Neutrophil (primary cell): ENCODE results near the gene TUBB.
A peak's percentile ranks its signal among the peaks of the same experiment; 100 is the strongest.

ENCODE experiments used
- H3K27ac ChIP-seq: fragments of 200-600 bp; sonication (generic); 2 replicates; pipeline ENCODE4 v1.5.1; 2016; ENCODE audit warnings: mild to moderate bottlenecking, moderate library complexity
- H3K27me3 ChIP-seq: fragments of 200-600 bp; sonication (generic); 2 replicates; pipeline ENCODE4 v1.6.0; 2016; ENCODE audit warnings: mild to moderate bottlenecking
- H3K36me3 ChIP-seq: fragments of 200-600 bp; sonication (generic); 2 replicates; pipeline ENCODE4 v1.5.1; 2017
- H3K4me1 ChIP-seq, 2 experiments: fragments of 200-600 bp in 1 of 2; sonication (generic) in 1 of 2; 1 replicate in 1 of 2; 2 replicates in 1 of 2; pipeline versions ENCODE4 v1.5.1 to v1.6.1; 2013 to 2016; ENCODE audit warnings: low read depth in 1 of 2, low read length in 1 of 2, mild to moderate bottlenecking in 1 of 2, moderate library complexity in 1 of 2; ENCODE audit not compliant: control insufficient read depth in 1 of 2, insufficient read depth in 1 of 2
- H3K4me3 ChIP-seq, 2 experiments: fragments of 200-600 bp in 1 of 2; sonication (generic) in 1 of 2; 1 replicate in 1 of 2; 2 replicates in 1 of 2; pipeline ENCODE4 v1.5.1; 2013 to 2016; ENCODE audit warnings: low read depth in 1 of 2, low read length in 1 of 2, mild to moderate bottlenecking in 1 of 2, moderate library complexity in 1 of 2
- H3K9me3 ChIP-seq: fragments of 200-600 bp; sonication (generic); 2 replicates; pipeline ENCODE4 v1.5.1; 2016
- CTCF ChIP-seq: fragments of 200-600 bp; sonication (generic); IDR thresholded peaks from 2 replicates; pipeline ENCODE4 v1.5.1; 2016; ENCODE audit warnings: antibody characterized with exemption

TUBB gene

GRCh38 chr6:30735668-30736314 lies 15.6 kb downstream of the TUBB start:
- Histone ChIP-seq H3K36me3 (peaks cover 98% of the 10 kb centered on the region), H3K4me1 (peaks cover 27 to 37% of the 10 kb centered on the region in 2 experiments), H3K9me3 (no peaks in the 10 kb centered on the region), H3K27me3 (no peaks in the 10 kb centered on the region), H3K4me3 (no peak overlapping the region), H3K27ac (peak overlapping the region; percentile 13)
- TF ChIP-seq CTCF, result no peak

- Histone ChIP-seq H3K4me1 (peaks cover 35 to 43% of the 10 kb centered on the region in 2 experiments), H3K27ac (peak overlapping the region; percentile 54)
Measured at GRCh38 chr6:30738532-30738931, 18.4 kb downstream of the TUBB start.

GRCh38 chr6:30740540-30740870 lies 20.4 kb downstream of the TUBB start:
- Histone ChIP-seq H3K4me3 (peak overlapping the region; percentile 89 to 99), H3K27me3 (no peaks in the 10 kb centered on the region), H3K9me3 (no peaks in the 10 kb centered on the region), H3K27ac (peak overlapping the region; percentile 18), H3K36me3 (peaks cover 57% of the 10 kb centered on the region), H3K4me1 (peaks cover 51 to 53% of the 10 kb centered on the region in 2 experiments)
- no peak for TF ChIP-seq CTCF

More at GRCh38 chr6:30738532-30738931, 18.4 kb downstream of the TUBB start:
- Histone ChIP-seq H3K4me3 (no peak overlapping the region), H3K27me3 (no peaks in the 10 kb centered on the region), H3K9me3 (no peaks in the 10 kb centered on the region), H3K36me3 (peaks cover 75% of the 10 kb centered on the region)
- TF ChIP-seq CTCF, result no peak

- H3K4me3 ChIP-seq, result peak overlapping the region; percentile 89 to 99
- peak overlapping the region; percentile 92 for H3K27ac ChIP-seq
- H3K4me1 ChIP-seq, result peaks cover 53% of the 10 kb centered on the region in 2 experiments
- H3K27me3 ChIP-seq, result no peaks in the 10 kb centered on the region
- TF ChIP-seq CTCF, result no peak
- H3K36me3 ChIP-seq, result peaks cover 50% of the 10 kb centered on the region
- no peaks in the 10 kb centered on the region for H3K9me3 ChIP-seq
Measured at GRCh38 chr6:30741063-30741779, 21.1 kb downstream of the TUBB start.

- peaks cover 43% of the 10 kb centered on the region for H3K36me3 ChIP-seq
- H3K4me1 ChIP-seq, result peaks cover 53% of the 10 kb centered on the region in 2 experiments
- H3K27ac ChIP-seq, result peak overlapping the region; percentile 92
- no peak for TF ChIP-seq CTCF
- no peaks in the 10 kb centered on the region for H3K27me3 ChIP-seq
- no peaks in the 10 kb centered on the region for H3K9me3 ChIP-seq
- peak overlapping the region; percentile 89 to 99 for H3K4me3 ChIP-seq
Measured at GRCh38 chr6:30741789-30742315, 21.7 kb downstream of the TUBB start.
